HG03432 (cell line): ENCODE results near the gene GPR84.
"Not testable (repeated sequence)": the region's sequence is repeated elsewhere in the genome, so short reads cannot be mapped to it uniquely, and the experiment has no call there.

Experiments used
- ATAC-seq: cut with Tn5 transposase; IDR thresholded peaks from one replicate; pipeline ENCODE4 v1.9.1; 2021; ENCODE audit warnings: mild to moderate bottlenecking, moderate library complexity; ENCODE audit not compliant: unreplicated experiment

GPR84 gene

GRCh38 chr12:54328595-54329337, 35.5 kb downstream of the GPR84 start:
- no peak for ATAC-seq

- ATAC-seq: not testable (repeated sequence)
Measured at GRCh38 chr12:54325442-54326109, 38.7 kb downstream of the GPR84 start.

GRCh38 chr12:54324617-54325441, 39.5 kb downstream of the GPR84 start, which contains the start of gene COPZ1:
Gene COPZ1, plus strand, starts transcription at chr12:54325131. Its CDS starts 33 bp downstream, at chr12:54325164.
- peak; percentile 99 for ATAC-seq

GRCh38 chr12:54321363-54321762, 42.9 kb downstream of the GPR84 start:
- ATAC-seq: no peak
